AG04449 (cell line): ENCODE results near the gene ZNF787.

Source experiments
- CTCF ChIA-PET: fragments of 350-600 bp; formaldehyde crosslinking; extraction: SDS; loops from one replicate; lab custom pipeline; 2021; ENCODE audit warnings: antibody characterized with exemption; lab: Yijun Ruan, JAX
- POLR2A ChIA-PET: fragments of 400-600, 350-600 bp; formaldehyde crosslinking; extraction: SDS; loops from one replicate; lab custom pipeline; 2020; ENCODE audit warnings: antibody characterized with exemption, inconsistent platforms; lab: Yijun Ruan, JAX
- DNase-seq: peaks from one replicate; pipeline ENCODE4 v3.0.0-alpha.2; 2010; ENCODE audit warnings: low read depth, low spot score
- H3K4me3 ChIP-seq: 2 replicates; pipeline ENCODE4 v1.5.1; 2011; ENCODE audit warnings: low read depth, mild to moderate bottlenecking, control low read depth, low read length
- TF ChIP-seq, protein P1 (sequence below): IDR thresholded peaks from one replicate; pipeline ENCODE4 v1.5.1; 2011; ENCODE audit warnings: mild to moderate bottlenecking, moderate library complexity, low read length, control low read depth, inconsistent platforms; ENCODE audit not compliant: insufficient read depth; ENCODE audit errors: missing control alignments

Gene ZNF787

DNA sequence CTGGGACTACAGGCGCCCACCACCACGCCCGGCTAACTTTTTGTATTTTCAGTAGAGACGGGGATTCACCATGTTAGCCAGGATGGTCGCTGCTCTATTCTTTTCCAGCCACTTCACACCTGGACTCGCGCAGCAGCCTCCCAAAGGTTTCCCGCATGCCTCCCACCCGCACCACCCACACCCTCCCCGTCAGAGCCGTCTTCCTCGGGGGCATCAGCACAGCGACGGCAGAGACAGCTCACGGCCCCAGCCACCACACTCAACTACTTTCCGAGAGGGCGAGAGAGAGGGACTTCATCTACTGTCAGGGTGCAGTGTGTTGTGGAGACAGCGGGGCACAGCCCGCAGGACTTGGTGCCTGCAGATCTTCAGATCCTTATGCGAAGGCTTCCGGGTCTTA, 5.6 kb downstream of the ZNF787 start:
- no peak overlapping the region for H3K4me3 ChIP-seq
- CTCF ChIA-PET, result no interaction called here
- POLR2A ChIA-PET, result no interaction called here
- TF ChIP-seq, protein P1, sequence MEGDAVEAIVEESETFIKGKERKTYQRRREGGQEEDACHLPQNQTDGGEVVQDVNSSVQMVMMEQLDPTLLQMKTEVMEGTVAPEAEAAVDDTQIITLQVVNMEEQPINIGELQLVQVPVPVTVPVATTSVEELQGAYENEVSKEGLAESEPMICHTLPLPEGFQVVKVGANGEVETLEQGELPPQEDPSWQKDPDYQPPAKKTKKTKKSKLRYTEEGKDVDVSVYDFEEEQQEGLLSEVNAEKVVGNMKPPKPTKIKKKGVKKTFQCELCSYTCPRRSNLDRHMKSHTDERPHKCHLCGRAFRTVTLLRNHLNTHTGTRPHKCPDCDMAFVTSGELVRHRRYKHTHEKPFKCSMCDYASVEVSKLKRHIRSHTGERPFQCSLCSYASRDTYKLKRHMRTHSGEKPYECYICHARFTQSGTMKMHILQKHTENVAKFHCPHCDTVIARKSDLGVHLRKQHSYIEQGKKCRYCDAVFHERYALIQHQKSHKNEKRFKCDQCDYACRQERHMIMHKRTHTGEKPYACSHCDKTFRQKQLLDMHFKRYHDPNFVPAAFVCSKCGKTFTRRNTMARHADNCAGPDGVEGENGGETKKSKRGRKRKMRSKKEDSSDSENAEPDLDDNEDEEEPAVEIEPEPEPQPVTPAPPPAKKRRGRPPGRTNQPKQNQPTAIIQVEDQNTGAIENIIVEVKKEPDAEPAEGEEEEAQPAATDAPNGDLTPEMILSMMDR, result no peak
- DNase-seq, result no peak

DNA sequence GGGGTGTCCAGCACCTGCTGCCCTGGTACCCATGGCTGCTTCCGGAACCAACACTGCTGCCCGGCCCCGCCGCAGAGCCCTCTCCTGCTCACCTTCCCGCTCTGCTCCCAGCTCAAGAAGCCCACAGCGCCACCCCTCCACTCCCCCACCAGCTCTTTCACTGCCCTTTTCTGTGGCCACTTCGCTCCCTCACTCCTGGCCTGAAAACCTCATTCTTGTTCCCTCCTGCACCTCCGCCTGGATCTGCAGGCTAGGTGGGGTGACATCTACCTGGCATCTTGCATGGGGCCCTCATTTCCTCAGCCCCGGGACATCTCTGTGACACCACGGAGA, 6.4 kb downstream of the ZNF787 start:
- POLR2A ChIA-PET, result no interaction called here
- CTCF ChIA-PET, result no interaction called here
- DNase-seq, result no peak
- no peak overlapping the region for H3K4me3 ChIP-seq
- TF ChIP-seq, protein P1, result no peak

DNA sequence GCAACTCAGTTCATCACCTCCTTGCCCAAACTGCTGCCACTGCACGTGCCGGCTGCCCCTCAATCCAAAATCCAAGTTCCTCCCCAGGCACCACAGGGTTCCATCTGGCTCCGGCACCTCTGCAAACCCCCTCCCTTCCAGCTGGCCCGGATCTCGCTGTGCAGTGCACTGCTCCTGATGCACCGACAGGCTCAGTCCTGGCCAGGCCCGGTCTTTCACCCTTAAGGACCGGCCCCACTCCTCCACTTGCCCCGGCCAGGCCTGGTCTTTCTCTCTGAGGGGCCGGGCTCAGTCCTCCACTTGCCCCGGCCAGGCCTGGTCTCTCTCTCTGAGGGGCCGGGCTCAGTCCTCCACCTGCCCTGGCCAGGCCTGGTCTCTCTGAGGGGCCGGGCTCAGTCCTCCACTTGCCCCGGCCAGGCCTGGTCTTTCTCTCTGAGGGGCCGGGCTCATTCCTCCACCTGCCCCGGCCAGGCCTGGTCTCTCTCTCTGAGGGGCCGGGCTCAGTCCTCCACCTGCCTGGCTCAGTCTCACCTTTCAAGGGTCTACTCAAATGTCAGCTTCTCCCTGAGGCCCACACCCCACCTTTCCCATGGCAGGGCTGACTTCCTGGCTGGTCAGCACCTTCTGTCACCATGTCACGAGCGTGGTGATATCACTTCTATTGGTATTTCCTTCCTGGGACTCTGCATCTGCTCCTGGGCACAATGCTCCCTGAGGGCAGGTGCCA, 6.9 kb downstream of the ZNF787 start:
- no peak for DNase-seq
- POLR2A ChIA-PET, result no interaction called here
- H3K4me3 ChIP-seq, result no peak overlapping the region
- CTCF ChIA-PET, result no interaction called here
- TF ChIP-seq, protein P1, result no peak

DNA sequence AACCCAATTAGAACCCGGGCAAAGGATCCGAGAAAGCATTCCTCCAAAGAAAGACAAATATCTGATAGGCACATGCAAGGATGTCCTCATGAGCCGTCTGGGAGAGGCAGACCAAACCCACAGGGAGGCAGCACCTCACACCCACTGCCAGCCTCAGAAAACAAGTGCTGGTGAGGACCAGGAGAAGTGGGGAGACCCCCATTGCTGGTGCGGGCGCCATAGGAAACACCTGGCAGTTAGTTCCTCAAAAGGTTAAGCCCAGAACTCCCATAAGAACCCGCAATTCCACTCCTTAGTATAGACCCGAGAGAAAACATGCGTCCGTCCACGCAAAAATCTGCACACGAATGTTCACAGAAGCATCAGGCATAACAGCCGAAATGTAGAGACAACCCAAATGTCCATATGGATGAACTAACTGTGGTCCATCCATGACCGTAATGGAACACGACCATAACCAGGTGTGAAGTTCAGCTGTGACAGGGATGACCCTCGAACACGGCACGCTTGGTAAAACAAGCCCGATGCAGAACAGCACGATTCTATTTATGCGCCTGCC, 7.9 kb downstream of the ZNF787 start:
- TF ChIP-seq, protein P1, result no peak
- ChIA-PET CTCF (no interaction called here), POLR2A (no interaction called here)
- H3K4me3 ChIP-seq, result no peak overlapping the region
- DNase-seq, result no peak

DNA sequence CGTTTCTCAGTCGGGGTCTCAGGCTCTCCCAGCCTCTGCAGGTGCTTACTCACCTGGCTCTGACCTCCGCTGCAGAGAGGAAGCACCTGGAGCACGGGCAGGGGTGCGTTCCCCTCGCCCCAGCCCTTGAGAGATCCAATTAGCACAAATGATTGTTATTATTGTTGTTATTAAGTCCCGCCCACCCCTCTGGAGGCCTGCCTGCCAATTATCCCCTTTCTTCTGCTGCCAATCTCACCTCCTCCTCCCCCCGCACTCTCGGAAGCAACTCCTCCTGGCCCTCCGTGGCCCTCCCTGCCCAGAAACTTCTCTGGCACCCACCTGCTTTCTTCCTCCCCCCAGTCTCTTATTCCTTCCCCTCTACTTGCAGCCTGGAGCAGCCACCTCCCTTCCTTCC, 8.8 kb downstream of the ZNF787 start:
- POLR2A ChIA-PET, result no interaction called here
- TF ChIP-seq, protein P1, result no peak
- DNase-seq, result no peak
- H3K4me3 ChIP-seq, result no peak overlapping the region
- CTCF ChIA-PET, result interaction anchor here (1.2 kb wide), 1 partner anchor 16 kb away, joined by 3 read pairs; no protein-coding TSS in a partner anchor

DNA sequence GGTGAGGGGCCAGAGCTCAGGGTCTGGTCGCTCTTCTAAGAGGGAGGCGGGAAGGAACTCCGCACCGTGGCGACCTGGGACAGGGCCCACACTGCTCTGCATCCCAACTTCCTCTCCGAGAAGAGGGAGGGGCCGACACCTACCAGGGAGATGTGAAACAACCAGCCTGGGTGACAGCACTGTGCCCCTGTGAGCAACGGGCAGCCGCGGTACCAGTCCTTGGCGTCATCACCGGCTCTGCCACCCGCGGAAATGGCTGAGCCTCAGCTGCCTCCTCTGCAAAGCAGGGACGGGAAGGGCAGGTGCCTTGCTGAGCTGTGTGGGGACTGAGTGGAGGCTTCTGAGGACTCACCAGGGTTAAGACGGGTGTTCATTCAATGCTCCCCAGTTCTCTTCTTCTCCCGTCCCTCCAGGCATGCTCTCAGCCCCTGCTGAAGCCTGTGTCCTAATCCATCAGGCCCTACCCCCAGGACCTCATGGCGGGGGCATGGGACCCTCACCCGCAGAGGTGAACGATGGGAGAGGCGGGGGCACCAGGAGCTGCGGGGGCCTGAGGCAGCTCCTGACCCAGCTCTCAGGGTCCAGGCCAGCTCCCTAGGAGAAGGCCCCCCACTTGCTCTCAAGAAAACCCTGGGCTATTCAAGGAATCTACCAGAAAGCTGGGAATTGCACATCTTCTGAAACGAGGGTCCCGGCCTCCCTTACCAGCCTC, 9.3 kb downstream of the ZNF787 start:
- ChIA-PET POLR2A (interaction anchor here (1.3 kb wide), 1 partner anchor 9 kb away, joined by 6 read pairs; the partner anchor contains the start of gene ZNF787), CTCF (interaction anchor here (1.2 kb wide), 1 partner anchor 16 kb away, joined by 3 read pairs; no protein-coding TSS in a partner anchor)
- TF ChIP-seq, protein P1, result no peak
- no peak for DNase-seq
- H3K4me3 ChIP-seq, result no peak overlapping the region
